Esophagus muscularis mucosa (tissue), 4 donors: Measurements from ENCODE around the gene ZBTB45.

Experiments
- CTCF ChIP-seq, 3 experiments: fragments of 200-600 bp in 2 of 3; fragments of 450-650 bp in 1 of 3; sonication (generic) in 2 of 3; IDR thresholded peaks; one replicate each; pipeline ENCODE4 v1.5.1; 2017 to 2019; ENCODE audit warnings: antibody characterized with exemption in 3 of 3, mild to moderate bottlenecking in 2 of 3, moderate library complexity in 1 of 3
- EP300 ChIP-seq: sonication (generic); formaldehyde crosslinking; IDR thresholded peaks from one replicate; pipeline ENCODE4 v1.6.1; 2017; ENCODE audit warnings: antibody characterized with exemption
- POLR2A ChIP-seq: fragments of 450-650 bp; IDR thresholded peaks from one replicate; pipeline ENCODE4 v1.6.1; 2017; ENCODE audit warnings: antibody characterized with exemption, moderate library complexity, mild to moderate bottlenecking, low read depth

GRCh38 chr19:58566989-58567388, 47.4 kb upstream of the ZBTB45 start:
- TF ChIP-seq EP300, result no peak
- TF ChIP-seq POLR2A, result no peak
- TF ChIP-seq CTCF (IDR thresholded peaks at IDR 0.05), result no peak
